H1 (cell line): ENCODE measurements around the gene HSPBAP1. TPM values are rescaled to one million over a fixed set of nuclear protein-coding genes. Genes with fewer than 3 reads are reported as not detected.

Experiments used
- HDAC6 ChIP-seq: IDR thresholded peaks from one replicate; pipeline ENCODE4 v1.7.1; 2012; ENCODE audit warnings: low read depth, mild to moderate bottlenecking, inconsistent platforms, low read length, moderate library complexity
- polyA plus RNA-seq, 7 experiments: library from polyadenylated mRNA; depleted of rRNA in 3 of 7; stranded (reverse) in 5 of 7; unstranded in 2 of 7; fragments of >200 nt in 5 of 7; fragments of 200-250 nt in 2 of 7; gene quantifications; 1 replicate in 5 of 7; 2 replicates in 1 of 7; 4 replicates in 1 of 7; pipeline versions ENCODE4 v1.2.1 to v1.2.3, GENCODE V29; 2011 to 2013; ENCODE audit warnings: missing spikeins in 2 of 7, mixed read lengths in 2 of 7
- total RNA-seq: library from RNA; stranded (reverse); fragmentation: NEBNext Ultra II Directional; extraction: Animal tissue kit (Norgen Biotek cat#: 25700); gene quantifications from 2 replicates; pipeline ENCODE4 v1.2.1, GENCODE V29; 2021

Gene HSPBAP1
- total and polyA plus RNA-seq, 2 of the 8 experiments (the other 6 are each of a cell fraction or from before 2014, with no cell fraction given): 7.5 to 8.3 TPM

- TF ChIP-seq HDAC6: no peak
These were observed 103.5 kb downstream of the HSPBAP1 start (continued) for GRCh38 chr3:122690096-122690495.

Other genes starting within 250 kb of the HSPBAP1 start
- gene PARP9, start 229.5 kb downstream of the HSPBAP1 start, total RNA-seq: 3.4 and 3.7 TPM in 2 replicates
- gene PARP9, start 229.5 kb downstream of the HSPBAP1 start, polyA plus RNA-seq (2011; rRNA removed): 1.9 and 4.5 TPM in 2 replicates
- gene DTX3L, start 229.5 kb downstream of the HSPBAP1 start, total RNA-seq: 8.4 and 11.3 TPM in 2 replicates
- 1.7 and 1.9 TPM in 2 replicates for gene DTX3L, start 229.5 kb downstream of the HSPBAP1 start, polyA plus RNA-seq (2011; rRNA removed)
- gene PARP15, start 216.2 kb downstream of the HSPBAP1 start, total RNA-seq: 0.21 and 0.37 TPM in 2 replicates
- gene PARP15, start 216.2 kb downstream of the HSPBAP1 start, polyA plus RNA-seq (2011; rRNA removed): 0.33 and 0.45 TPM in 2 replicates
- 15.9 and 17.6 TPM in 2 replicates for gene PARP14, start 113.0 kb downstream of the HSPBAP1 start, total RNA-seq
- gene PARP14, start 113.0 kb downstream of the HSPBAP1 start, polyA plus RNA-seq (2011; rRNA removed): 8.2 and 12.6 TPM in 2 replicates
- 10.2 and 10.5 TPM in 2 replicates for gene SLC49A4, start 1.2 kb upstream of the HSPBAP1 start, total RNA-seq
- gene SLC49A4, start 1.2 kb upstream of the HSPBAP1 start, polyA plus RNA-seq (2011; rRNA removed): 5.5 and 9.5 TPM in 2 replicates
- gene SEMA5B, start 233.9 kb upstream of the HSPBAP1 start, total RNA-seq: 19.9 and 22.4 TPM in 2 replicates
- gene SEMA5B, start 233.9 kb upstream of the HSPBAP1 start, polyA plus RNA-seq (2011; rRNA removed): 13.1 and 18.8 TPM in 2 replicates